Vagina (tissue), 2 donors: Measurements from ENCODE around the gene KDM6A.

Source experiments
- POLR2A ChIP-seq, 2 donors: fragments of 450-650 bp; IDR thresholded peaks; one replicate each; pipeline ENCODE4 v1.6.1; 2017; ENCODE audit warnings: antibody characterized with exemption in 2 of 2, mild to moderate bottlenecking in 2 of 2, moderate library complexity in 2 of 2
- POLR2AphosphoS5 ChIP-seq, 2 donors: sonication (generic); formaldehyde crosslinking; IDR thresholded peaks; one replicate each; pipeline ENCODE4 v1.9.0; 2017; ENCODE audit warnings: antibody characterized with exemption in 2 of 2, mild to moderate bottlenecking in 2 of 2, low read depth in 1 of 2; ENCODE audit not compliant: insufficient read depth in 1 of 2
- TF ChIP-seq, protein P1 (sequence below), 3 experiments: fragments of 450-650 bp in 2 of 3; fragments of 200-600 bp in 1 of 3; sonication (generic) in 1 of 3; IDR thresholded peaks; one replicate each; pipeline ENCODE4 v1.5.1; 2017 to 2019; ENCODE audit warnings: antibody characterized with exemption in 3 of 3, mild to moderate bottlenecking in 2 of 3, moderate library complexity in 2 of 3

DNA sequence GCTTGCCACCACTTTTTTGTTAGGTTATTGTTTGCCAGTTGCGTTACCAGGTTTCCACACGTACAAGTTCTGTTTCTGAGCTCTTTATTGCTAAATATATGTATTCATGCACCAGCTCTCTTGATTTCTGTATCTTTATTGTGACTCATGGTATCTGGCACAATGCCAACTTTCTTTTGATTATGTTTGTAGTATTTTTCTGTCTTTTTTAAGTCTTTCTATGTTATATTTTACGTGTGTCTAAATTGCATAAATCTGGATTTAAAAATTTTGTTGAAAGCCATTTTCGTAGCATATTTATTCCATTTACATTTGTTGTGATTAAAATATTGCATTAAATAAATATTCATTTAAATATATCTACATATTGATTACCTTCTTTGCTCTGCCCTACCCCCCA is 73.8 kb downstream of the KDM6A start:
- TF ChIP-seq, protein P1, sequence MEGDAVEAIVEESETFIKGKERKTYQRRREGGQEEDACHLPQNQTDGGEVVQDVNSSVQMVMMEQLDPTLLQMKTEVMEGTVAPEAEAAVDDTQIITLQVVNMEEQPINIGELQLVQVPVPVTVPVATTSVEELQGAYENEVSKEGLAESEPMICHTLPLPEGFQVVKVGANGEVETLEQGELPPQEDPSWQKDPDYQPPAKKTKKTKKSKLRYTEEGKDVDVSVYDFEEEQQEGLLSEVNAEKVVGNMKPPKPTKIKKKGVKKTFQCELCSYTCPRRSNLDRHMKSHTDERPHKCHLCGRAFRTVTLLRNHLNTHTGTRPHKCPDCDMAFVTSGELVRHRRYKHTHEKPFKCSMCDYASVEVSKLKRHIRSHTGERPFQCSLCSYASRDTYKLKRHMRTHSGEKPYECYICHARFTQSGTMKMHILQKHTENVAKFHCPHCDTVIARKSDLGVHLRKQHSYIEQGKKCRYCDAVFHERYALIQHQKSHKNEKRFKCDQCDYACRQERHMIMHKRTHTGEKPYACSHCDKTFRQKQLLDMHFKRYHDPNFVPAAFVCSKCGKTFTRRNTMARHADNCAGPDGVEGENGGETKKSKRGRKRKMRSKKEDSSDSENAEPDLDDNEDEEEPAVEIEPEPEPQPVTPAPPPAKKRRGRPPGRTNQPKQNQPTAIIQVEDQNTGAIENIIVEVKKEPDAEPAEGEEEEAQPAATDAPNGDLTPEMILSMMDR (IDR thresholded peaks at IDR 0.05): no peak
- TF ChIP-seq POLR2AphosphoS5 (IDR thresholded peaks at IDR 0.05; ENCODE audit: insufficient read depth in 1 of 2, low read depth in 1 of 2) (no peak), POLR2A (IDR thresholded peaks at IDR 0.05) (no peak)
